VCaP (cell line): ENCODE measurements around the gene CRYBG1.
A peak's percentile ranks its signal among the peaks of the same experiment; 100 is the strongest.

Experiments used
- H3K27ac ChIP-seq: fragments of 450-650 bp; 2 replicates; pipeline ENCODE4 v1.5.1; 2017
- CTCF ChIP-seq: fragments of 450-650 bp; conservative IDR thresholded peaks from 2 replicates; pipeline ENCODE4 v1.5.1; 2017; ENCODE audit warnings: mild to moderate bottlenecking, moderate library complexity

Gene CRYBG1

GRCh38 chr6:106556368-106556960 lies 195.9 kb downstream of the CRYBG1 start:
- TF ChIP-seq CTCF = peak; percentile 67
- peak overlapping the region; percentile 37 for H3K27ac ChIP-seq

- peak overlapping the region; percentile 37; the same call in 1 of the 2 replicates for H3K27ac ChIP-seq
- TF ChIP-seq CTCF = no peak
Measured at GRCh38 chr6:106557837-106558236, 197.3 kb downstream of the CRYBG1 start.

- peak overlapping the region; percentile 2; the same call in 1 of the 2 replicates for H3K27ac ChIP-seq
- TF ChIP-seq CTCF = no peak
Measured at GRCh38 chr6:106558364-106558763, 197.8 kb downstream of the CRYBG1 start.

GRCh38 chr6:106559659-106560058 lies 199.1 kb downstream of the CRYBG1 start:
- peak overlapping the region; percentile 37 for H3K27ac ChIP-seq

GRCh38 chr6:106560996-106561685 lies 200.6 kb downstream of the CRYBG1 start:
- TF ChIP-seq CTCF = no peak
- peak overlapping the region; percentile 37 for H3K27ac ChIP-seq

GRCh38 chr6:106561686-106562405 lies 201.3 kb downstream of the CRYBG1 start:
- peak overlapping the region; percentile 37 for H3K27ac ChIP-seq
- TF ChIP-seq CTCF = no peak

- H3K27ac ChIP-seq = peak overlapping the region; percentile 37; the same call in 1 of the 2 replicates
- TF ChIP-seq CTCF = no peak
Measured at GRCh38 chr6:106563614-106564013, 203.1 kb downstream of the CRYBG1 start.
